T1000 (cell line): ENCODE measurements around the gene UGT2B17.
"Not testable (repeated sequence)": the region's sequence is repeated elsewhere in the genome, so short reads cannot be mapped to it uniquely, and the experiment has no call there.

Experiments
- DNase-seq: peaks from one replicate; lab custom pipeline; 2025; ENCODE audit warnings: mixed read lengths; lab: John Stamatoyannopoulos, UW

UGT2B17 gene

GRCh38 chr4:68569036-68569435 is 7.1 kb downstream of the UGT2B17 start:
- DNase-seq = not testable (repeated sequence)

GRCh38 chr4:68568535-68568934 is 7.6 kb downstream of the UGT2B17 start:
- DNase-seq = not testable (repeated sequence)

GRCh38 chr4:68566364-68566763 is 9.8 kb downstream of the UGT2B17 start:
- not testable (repeated sequence) for DNase-seq

GRCh38 chr4:68565082-68565481 is 11.0 kb downstream of the UGT2B17 start:
- DNase-seq = not testable (repeated sequence)

GRCh38 chr4:68560364-68561070 is 15.6 kb downstream of the UGT2B17 start:
- DNase-seq = not testable (repeated sequence)

- DNase-seq = not testable (repeated sequence)
These were observed 22.3 kb downstream of the UGT2B17 start for GRCh38 chr4:68553830-68554229.

GRCh38 chr4:68552818-68553811 is 23.0 kb downstream of the UGT2B17 start:
- not testable (repeated sequence) for DNase-seq

- DNase-seq = not testable (repeated sequence)
These were observed 33.4 kb downstream of the UGT2B17 start for GRCh38 chr4:68542742-68543141.

- no peak for DNase-seq
These were observed 39.7 kb downstream of the UGT2B17 start for GRCh38 chr4:68536375-68536774.

- DNase-seq = no peak
These were observed 40.1 kb downstream of the UGT2B17 start for GRCh38 chr4:68535974-68536373.

- DNase-seq = not testable (repeated sequence)
These were observed 53.9 kb downstream of the UGT2B17 start for GRCh38 chr4:68522232-68522631.

GRCh38 chr4:68520985-68521384 is 55.1 kb downstream of the UGT2B17 start:
- DNase-seq = no peak

GRCh38 chr4:68518889-68519288 is 57.2 kb downstream of the UGT2B17 start:
- no peak for DNase-seq

GRCh38 chr4:68505452-68505851 is 70.7 kb downstream of the UGT2B17 start:
- not testable (repeated sequence) for DNase-seq

GRCh38 chr4:68504836-68505235 is 71.3 kb downstream of the UGT2B17 start:
- DNase-seq = not testable (repeated sequence)

GRCh38 chr4:68503462-68503861 is 72.7 kb downstream of the UGT2B17 start:
- DNase-seq = not testable (repeated sequence)

GRCh38 chr4:68499021-68499420 is 77.1 kb downstream of the UGT2B17 start:
- no peak for DNase-seq

GRCh38 chr4:68498413-68499007 is 77.6 kb downstream of the UGT2B17 start:
- peak; percentile 39 for DNase-seq

- no peak for DNase-seq
These were observed 81.4 kb downstream of the UGT2B17 start for GRCh38 chr4:68494688-68495087.

GRCh38 chr4:68490826-68491457 is 85.2 kb downstream of the UGT2B17 start:
- DNase-seq = no peak

GRCh38 chr4:68489338-68489737 is 86.8 kb downstream of the UGT2B17 start:
- DNase-seq = no peak
